Measurements from ENCODE around the gene PRKG1.

- no peak for TF ChIP-seq POLR2A (IDR thresholded peaks at IDR 0.05)
- TF ChIP-seq CTCF (IDR thresholded peaks at IDR 0.05) = no peak
These were observed 94.8 kb downstream of the PRKG1 start for GRCh38 chr10:51169111-51169510.
